GM21717 (cell line): Measurements from ENCODE around the gene LSP1.
"Not testable (repeated sequence)": the region's sequence is repeated elsewhere in the genome, so short reads cannot be mapped to it uniquely, and the experiment has no call there.

Source experiments
- ATAC-seq: cut with Tn5 transposase; IDR thresholded peaks from one replicate; pipeline ENCODE4 v1.9.1; 2021; ENCODE audit warnings: mild to moderate bottlenecking, moderate library complexity; ENCODE audit not compliant: unreplicated experiment

Gene LSP1

GRCh38 chr11:1852877-1853276 is at the start of gene LSP1:
Gene LSP1, plus strand, starts transcription at chr11:1853084. Its CDS starts 61 bp downstream, at chr11:1853145.
- peak; percentile 38 for ATAC-seq

- no peak for ATAC-seq
Measured at GRCh38 chr11:1803246-1803645, 49.6 kb upstream of the LSP1 start.

- not testable (repeated sequence) for ATAC-seq
Measured at GRCh38 chr11:1803835-1804519, 48.9 kb upstream of the LSP1 start.

GRCh38 chr11:1805525-1805924 is 47.4 kb upstream of the LSP1 start:
- ATAC-seq, result no peak

- ATAC-seq, result no peak
Measured at GRCh38 chr11:1807264-1807995, 45.5 kb upstream of the LSP1 start.

GRCh38 chr11:1810761-1811160 is 42.1 kb upstream of the LSP1 start:
- ATAC-seq, result no peak

- ATAC-seq, result no peak
Measured at GRCh38 chr11:1812274-1812673, 40.6 kb upstream of the LSP1 start.

GRCh38 chr11:1812801-1813200 is 40.1 kb upstream of the LSP1 start:
- no peak for ATAC-seq

- ATAC-seq, result not testable (repeated sequence)
Measured at GRCh38 chr11:1813356-1813755, 39.5 kb upstream of the LSP1 start.

- no peak for ATAC-seq
Measured at GRCh38 chr11:1814691-1815090, 38.2 kb upstream of the LSP1 start.

- no peak for ATAC-seq
Measured at GRCh38 chr11:1815311-1815710, 37.6 kb upstream of the LSP1 start.

GRCh38 chr11:1815751-1816150 is 37.1 kb upstream of the LSP1 start:
- no peak for ATAC-seq

- no peak for ATAC-seq
Measured at GRCh38 chr11:1817000-1817399, 35.9 kb upstream of the LSP1 start.

GRCh38 chr11:1817511-1817910 is 35.4 kb upstream of the LSP1 start:
- no peak for ATAC-seq

GRCh38 chr11:1819074-1819473 is 33.8 kb upstream of the LSP1 start:
- no peak for ATAC-seq

GRCh38 chr11:1820463-1821325 is 32.2 kb upstream of the LSP1 start:
- no peak for ATAC-seq

GRCh38 chr11:1821562-1821961 is 31.3 kb upstream of the LSP1 start:
- ATAC-seq, result no peak

- no peak for ATAC-seq
Measured at GRCh38 chr11:1822648-1823375, 30.1 kb upstream of the LSP1 start.

GRCh38 chr11:1823376-1824220 is 29.3 kb upstream of the LSP1 start:
- ATAC-seq, result no peak
